HFFc6 (cell line): ENCODE results near the gene RBM17. TPM values are rescaled to one million over a fixed set of nuclear protein-coding genes. Genes with fewer than 3 reads are reported as not detected.

Source experiments
- DNase-seq: peaks from one replicate; pipeline ENCODE4 v3.0.0-alpha.2; 2018
- H3K27ac Mint-ChIP-seq: 2 replicates; pipeline ENCODE4 v1.8.0; 2020; ENCODE audit warnings: mild to moderate bottlenecking, mixed read lengths
- H3K27me3 Mint-ChIP-seq: 2 replicates; pipeline ENCODE4 v1.8.0; 2021; ENCODE audit warnings: mild to moderate bottlenecking, moderate library complexity, mixed read lengths; ENCODE audit not compliant: insufficient read depth
- H3K36me3 Mint-ChIP-seq: 2 replicates; pipeline ENCODE4 v1.8.0; 2021; ENCODE audit warnings: low read depth, mixed read lengths
- H3K4me1 Mint-ChIP-seq: 2 replicates; pipeline ENCODE4 v1.8.0; 2020; ENCODE audit warnings: low read depth, mixed read lengths
- H3K4me3 Mint-ChIP-seq: 2 replicates; pipeline ENCODE4 v1.8.0; 2020; ENCODE audit warnings: mild to moderate bottlenecking, moderate library complexity, mixed read lengths
- H3K9me3 Mint-ChIP-seq: 2 replicates; pipeline ENCODE4 v1.8.0; 2020; ENCODE audit warnings: mild to moderate bottlenecking, mixed read lengths
- total RNA-seq, 6 experiments: library from RNA; stranded (reverse); fragmentation: NEBNext Ultra II Directional; extraction: Animal tissue kit (Norgen Biotek cat#: 25700); gene quantifications; 2 replicates in 1 of 6; 3 replicates in 5 of 6; pipeline ENCODE4 v1.2.3, GENCODE V29; 2021
- TF ChIP-seq, protein P1 (sequence below): fragments of 200-600 bp; sonication (generic); IDR thresholded peaks from 2 replicates; pipeline ENCODE4 v1.5.0; 2021; ENCODE audit warnings: antibody characterized with exemption, mild to moderate bottlenecking

Gene RBM17
- total RNA-seq, 6 experiments from 2014 or later: 53.4 to 75.2 (median 66.3) TPM

DNA sequence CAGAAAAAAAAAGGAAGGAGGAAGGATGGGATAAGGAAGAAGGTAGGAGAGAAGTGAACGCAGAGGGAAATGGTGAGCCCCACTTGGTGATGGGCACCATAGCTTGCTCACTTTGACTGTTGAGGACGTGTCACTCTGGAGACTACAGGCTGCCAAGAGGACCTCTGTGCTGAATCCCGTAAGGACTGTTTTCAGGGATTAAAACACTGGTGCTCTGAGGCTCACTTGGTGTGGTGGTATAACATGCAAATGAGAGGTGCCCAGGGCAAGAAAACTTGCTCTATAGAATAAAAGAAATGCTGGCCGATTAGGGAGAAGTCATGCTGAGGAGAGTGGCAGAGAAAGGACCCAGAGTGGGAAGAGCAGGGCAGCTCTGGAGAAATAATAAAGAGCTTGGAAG, 21.4 kb upstream of the RBM17 start:
- Mint-ChIP-seq H3K36me3 (no peaks in the 10 kb centered on the region; the same call in 1 of the 2 replicates), H3K27me3 (peaks cover 59% of the 10 kb centered on the region), H3K27ac (no peak overlapping the region), H3K4me1 (no peaks in the 10 kb centered on the region), H3K9me3 (no peaks in the 10 kb centered on the region), H3K4me3 (no peak overlapping the region)
- no peak for DNase-seq
- TF ChIP-seq, protein P1, sequence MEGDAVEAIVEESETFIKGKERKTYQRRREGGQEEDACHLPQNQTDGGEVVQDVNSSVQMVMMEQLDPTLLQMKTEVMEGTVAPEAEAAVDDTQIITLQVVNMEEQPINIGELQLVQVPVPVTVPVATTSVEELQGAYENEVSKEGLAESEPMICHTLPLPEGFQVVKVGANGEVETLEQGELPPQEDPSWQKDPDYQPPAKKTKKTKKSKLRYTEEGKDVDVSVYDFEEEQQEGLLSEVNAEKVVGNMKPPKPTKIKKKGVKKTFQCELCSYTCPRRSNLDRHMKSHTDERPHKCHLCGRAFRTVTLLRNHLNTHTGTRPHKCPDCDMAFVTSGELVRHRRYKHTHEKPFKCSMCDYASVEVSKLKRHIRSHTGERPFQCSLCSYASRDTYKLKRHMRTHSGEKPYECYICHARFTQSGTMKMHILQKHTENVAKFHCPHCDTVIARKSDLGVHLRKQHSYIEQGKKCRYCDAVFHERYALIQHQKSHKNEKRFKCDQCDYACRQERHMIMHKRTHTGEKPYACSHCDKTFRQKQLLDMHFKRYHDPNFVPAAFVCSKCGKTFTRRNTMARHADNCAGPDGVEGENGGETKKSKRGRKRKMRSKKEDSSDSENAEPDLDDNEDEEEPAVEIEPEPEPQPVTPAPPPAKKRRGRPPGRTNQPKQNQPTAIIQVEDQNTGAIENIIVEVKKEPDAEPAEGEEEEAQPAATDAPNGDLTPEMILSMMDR: no peak

DNA sequence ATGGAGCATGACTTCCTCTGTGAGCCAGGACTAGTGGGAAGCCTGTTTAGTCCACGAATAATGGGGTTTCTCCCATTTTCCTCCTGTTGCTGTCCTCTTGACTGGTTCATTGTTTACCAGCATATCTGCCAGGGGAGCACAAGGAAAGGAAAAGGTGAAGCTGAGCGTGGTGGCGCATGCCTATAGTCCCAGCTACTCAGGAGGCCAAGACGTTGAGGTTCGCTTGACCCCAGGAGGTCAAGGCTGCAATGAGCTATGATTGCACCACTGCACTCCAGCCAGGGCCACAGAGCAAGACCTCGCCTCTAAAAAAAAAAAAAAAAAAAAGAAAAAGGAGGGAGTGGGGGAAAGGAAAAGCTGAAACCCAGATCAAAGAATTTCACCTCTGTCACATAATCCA, 20.8 kb upstream of the RBM17 start:
- no peaks in the 10 kb centered on the region; the same call in 1 of the 2 replicates for H3K36me3 Mint-ChIP-seq
- TF ChIP-seq, protein P1: no peak
- H3K4me1 Mint-ChIP-seq: no peaks in the 10 kb centered on the region
- H3K27me3 Mint-ChIP-seq: peaks cover 63% of the 10 kb centered on the region
- no peaks in the 10 kb centered on the region for H3K9me3 Mint-ChIP-seq
- DNase-seq: no peak
- H3K4me3 Mint-ChIP-seq: no peak overlapping the region
- no peak overlapping the region for H3K27ac Mint-ChIP-seq

DNA sequence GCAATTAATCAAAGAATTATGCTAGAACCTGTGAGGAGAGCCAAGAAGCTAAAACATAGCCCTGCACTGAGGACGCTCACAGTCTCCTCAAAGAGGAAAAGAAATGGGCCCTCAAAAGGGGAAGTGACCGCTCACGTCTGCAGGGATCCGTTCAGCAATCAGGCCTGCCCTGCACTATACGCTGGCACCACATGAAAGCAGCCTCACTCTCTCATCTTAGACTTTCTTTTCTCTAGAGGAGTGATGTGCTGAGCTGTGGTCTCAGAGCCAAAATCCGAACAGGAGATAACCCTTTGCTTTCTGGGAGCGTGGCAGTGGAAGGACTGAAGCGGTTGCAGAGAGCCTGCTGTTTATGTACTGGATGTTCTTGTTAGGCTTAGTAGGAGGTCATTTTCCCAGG, 20.4 kb upstream of the RBM17 start:
- TF ChIP-seq, protein P1: no peak
- no peak for DNase-seq
- no peaks in the 10 kb centered on the region; the same call in 1 of the 2 replicates for H3K36me3 Mint-ChIP-seq
- H3K9me3 Mint-ChIP-seq: no peaks in the 10 kb centered on the region
- peaks cover 67% of the 10 kb centered on the region for H3K27me3 Mint-ChIP-seq
- H3K4me3 Mint-ChIP-seq: no peak overlapping the region
- no peaks in the 10 kb centered on the region for H3K4me1 Mint-ChIP-seq
- H3K27ac Mint-ChIP-seq: no peak overlapping the region

DNA sequence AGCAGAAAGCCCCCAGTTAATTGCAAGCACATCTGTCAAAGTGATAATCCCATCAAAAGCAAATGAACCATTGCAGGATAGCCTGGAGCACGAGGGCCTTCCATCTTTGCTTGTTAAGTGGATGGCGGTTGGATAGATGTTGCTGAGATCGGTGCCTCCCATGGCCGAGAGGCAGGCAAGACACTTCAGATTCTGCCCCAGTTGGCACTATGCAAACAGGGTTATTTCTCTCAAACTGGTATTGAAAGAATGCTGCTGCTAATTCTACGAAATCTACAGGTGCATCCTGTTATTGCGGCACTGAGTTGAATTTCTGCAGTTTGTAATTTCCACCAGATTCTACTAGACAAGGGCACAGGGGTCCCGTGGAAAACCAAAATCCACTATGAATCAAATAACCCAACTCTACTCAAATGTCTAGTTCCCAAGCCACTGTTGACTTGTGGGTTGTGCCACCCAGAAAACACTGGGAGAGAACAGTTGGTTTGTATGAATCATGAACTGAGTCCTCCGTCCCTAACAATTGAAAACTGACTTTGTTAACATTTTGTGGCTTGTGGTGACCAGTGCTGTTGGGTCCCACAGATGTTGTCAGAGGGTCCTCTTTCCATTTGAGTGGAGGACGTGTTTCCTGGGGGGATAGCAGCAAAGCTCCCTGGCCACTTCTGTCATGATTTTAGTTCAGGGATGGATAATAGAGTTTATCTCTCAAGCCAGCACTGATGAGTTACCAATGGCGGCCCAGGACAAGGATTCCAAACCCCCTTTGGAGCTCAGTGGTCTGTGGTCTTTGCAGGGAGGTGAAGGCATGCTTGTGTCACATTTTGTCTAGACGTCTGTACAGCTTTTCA, 19.5 kb upstream of the RBM17 start:
- H3K27me3 Mint-ChIP-seq: peaks cover 74% of the 10 kb centered on the region
- H3K9me3 Mint-ChIP-seq: no peaks in the 10 kb centered on the region
- H3K4me1 Mint-ChIP-seq: peaks cover under 1% of the 10 kb centered on the region; the same call in 1 of the 2 replicates
- TF ChIP-seq, protein P1: no peak
- H3K4me3 Mint-ChIP-seq: no peak overlapping the region
- no peak overlapping the region for H3K27ac Mint-ChIP-seq
- no peak for DNase-seq
- no peaks in the 10 kb centered on the region; the same call in 1 of the 2 replicates for H3K36me3 Mint-ChIP-seq

DNA sequence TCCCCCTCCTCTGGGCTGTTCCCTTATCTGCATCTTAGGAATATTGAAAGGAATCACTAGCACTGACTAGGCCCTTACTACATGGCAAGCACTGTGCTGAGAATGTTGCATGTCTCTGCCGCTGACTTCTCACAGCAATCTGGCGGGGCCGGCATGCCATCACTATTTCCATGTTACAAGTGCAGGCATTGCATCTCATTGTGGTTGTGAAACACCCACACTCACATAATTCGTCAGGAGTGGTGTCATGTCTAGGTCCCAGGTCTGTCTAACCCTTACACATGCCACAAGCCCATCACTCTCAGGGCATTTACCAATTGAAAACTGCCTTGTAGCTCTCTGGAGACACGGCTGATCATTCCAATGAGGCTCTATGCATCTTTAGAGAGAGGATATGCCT, 18.2 kb upstream of the RBM17 start:
- Mint-ChIP-seq H3K4me3 (no peak overlapping the region), H3K27me3 (peaks cover 75% of the 10 kb centered on the region), H3K4me1 (peaks cover 10% of the 10 kb centered on the region), H3K9me3 (no peaks in the 10 kb centered on the region), H3K27ac (no peak overlapping the region), H3K36me3 (no peaks in the 10 kb centered on the region; the same call in 1 of the 2 replicates)
- no peak for DNase-seq
- TF ChIP-seq, protein P1: no peak
